K562 (cell line): Measurements from ENCODE around the gene RSRP1. TPM values are rescaled to one million over a fixed set of nuclear protein-coding genes. Genes with fewer than 3 reads are reported as not detected.

Source experiments
- ATF4 ChIP-seq: fragments of 450-650 bp; formaldehyde crosslinking; IDR thresholded peaks from 2 replicates; pipeline ENCODE4 v1.4.0; 2022; ENCODE audit warnings: mild to moderate bottlenecking, moderate library complexity
- CBFA2T2 ChIP-seq: fragments of 450-650 bp; conservative IDR thresholded peaks from 2 replicates; pipeline ENCODE4 v1.6.1; 2017; ENCODE audit warnings: mild to moderate bottlenecking
- GATAD2A ChIP-seq: fragments of 450-650 bp; IDR thresholded peaks from 2 replicates; pipeline ENCODE4 v1.6.1; 2017
- GMEB1 ChIP-seq: fragments of 250-450 bp; sonication (Bioruptor Pico); IDR thresholded peaks from 2 replicates; pipeline ENCODE4 v1.4.0; 2020; ENCODE audit warnings: mild to moderate bottlenecking
- ID3 ChIP-seq, 2 experiments: fragments of 250-450 bp in 1 of 2; fragments of 450-650 bp in 1 of 2; sonication (Bioruptor Pico) in 1 of 2; IDR thresholded peaks; 2 replicates each; pipeline versions ENCODE4 v1.6.1 to v1.8.0; 2016 to 2021; ENCODE audit warnings: mild to moderate bottlenecking in 2 of 2, moderate library complexity in 2 of 2, missing compliant biosample characterization in 1 of 2, missing genetic modification characterization in 1 of 2
- LEF1 ChIP-seq: fragments of 450-650 bp; IDR thresholded peaks from 2 replicates; pipeline ENCODE4 v1.6.1; 2016; ENCODE audit warnings: mild to moderate bottlenecking
- RREB1 ChIP-seq: fragments of 250-450 bp; sonication (Bioruptor Pico); IDR thresholded peaks from 2 replicates; pipeline ENCODE4 v1.4.0; 2020
- STAT5A ChIP-seq: IDR thresholded peaks from 2 replicates; pipeline ENCODE4 v1.6.1; 2012; ENCODE audit warnings: low read length, inconsistent platforms, borderline replicate concordance
- THAP7 ChIP-seq: fragments of 250-450 bp; sonication (Bioruptor Pico); IDR thresholded peaks from 2 replicates; pipeline ENCODE4 v1.5.0; 2021
- ZMIZ1 ChIP-seq, 2 experiments: fragments of 150-350 bp in 1 of 2; IDR thresholded peaks; 2 replicates each; pipeline ENCODE4 v1.6.1; 2012 to 2016; ENCODE audit warnings: low read depth in 2 of 2, low read length in 2 of 2, mild to moderate bottlenecking in 1 of 2, moderate library complexity in 1 of 2
- ZNF764 ChIP-seq: fragments of 250-450 bp; sonication (Bioruptor Pico); IDR thresholded peaks from 2 replicates; pipeline ENCODE4 v1.4.0; 2020; ENCODE audit warnings: low read depth, mild to moderate bottlenecking, moderate library complexity
- polyA plus RNA-seq, 8 experiments: library from polyadenylated mRNA; depleted of rRNA in 4 of 8; stranded (reverse) in 5 of 8; unstranded in 3 of 8; fragments of >200 nt; fragmentation: Nextera tagmentation in 2 of 8; fragmentation: Illumina TruSeq in 1 of 8; extraction: Ambion mirVana in 2 of 8; extraction: Trizol in 1 of 8; gene quantifications; 2 replicates each; pipeline versions ENCODE4 v1.2.1 to v1.2.3, GENCODE V29; 2011 to 2014; ENCODE audit warnings: inconsistent platforms in 1 of 8, missing spikeins in 1 of 8
- total RNA-seq, 7 experiments: library from RNA; depleted of rRNA in 6 of 7; stranded (reverse); fragments of >200 nt in 6 of 7; fragmentation: Illumina TruSeq in 2 of 7; extraction: Trizol in 2 of 7; gene quantifications; 2 replicates each; pipeline versions ENCODE4 v1.2.1 to v1.2.3, GENCODE V29; 2011 to 2021; ENCODE audit warnings: low replicate concordance in 1 of 7

RSRP1 gene
- total and polyA plus RNA-seq, 9 of the 15 experiments (the other 6 are each of a cell fraction or from before 2014, with no cell fraction given) = 27.2 to 283 (median 146) TPM

GRCh38 chr1:25247829-25248754 lies 838 bp upstream of the RSRP1 start (continued):
- TF ChIP-seq ZMIZ1 (IDR thresholded peaks at IDR 0.05; ENCODE audit: low read depth in 2 of 2, low read length in 2 of 2) = no peak
- TF ChIP-seq CBFA2T2 = no peak
- no peak for TF ChIP-seq RREB1 (CRISPR knock-in tag)
- no peak for TF ChIP-seq ZNF764
- no peak for TF ChIP-seq GMEB1 (CRISPR knock-in tag)
- TF ChIP-seq STAT5A = no peak
- TF ChIP-seq ID3 (CRISPR knock-in tag; IDR thresholded peaks at IDR 0.05) = no peak
- TF ChIP-seq ID3 (tag; IDR thresholded peaks at IDR 0.05) = 0 out of 2 replicates have a peak, but pooled peaks have one; percentile 26
- 0 out of 2 replicates have a peak, but pooled peaks have one; percentile 27 for TF ChIP-seq THAP7 (CRISPR knock-in tag)
- no peak for TF ChIP-seq ATF4
- TF ChIP-seq GATAD2A = 0 out of 2 replicates have a peak, but pooled peaks have one; percentile 25
- TF ChIP-seq LEF1 = no peak
